Lower lobe of right lung (tissue), 2 donors: Measurements from ENCODE around the gene LSAMP. TPM values are rescaled to one million over a fixed set of nuclear protein-coding genes. Genes with fewer than 3 reads are reported as not detected.

Experiments used
- ATAC-seq, 2 donors: fragments of 200-7000 bp; cut with Tn5 transposase; one replicate each; pipeline ENCODE4 v1.9.1; 2020 to 2022; ENCODE audit warnings: mild to moderate bottlenecking in 2 of 2, moderate library complexity in 2 of 2
- DNase-seq: peaks from one replicate; pipeline ENCODE4 v3.0.0-alpha.2; 2020
- H3K27ac ChIP-seq: fragments of 200-600 bp; one replicate; pipeline ENCODE4 v1.8.0; 2022
- H3K27me3 ChIP-seq: fragments of 200-600 bp; one replicate; pipeline ENCODE4 v1.8.0; 2022; ENCODE audit warnings: low read depth
- H3K36me3 ChIP-seq: fragments of 200-600 bp; one replicate; pipeline ENCODE4 v1.8.0; 2022; ENCODE audit warnings: mild to moderate bottlenecking
- H3K4me1 ChIP-seq: fragments of 200-600 bp; one replicate; pipeline ENCODE4 v1.8.0; 2022
- H3K4me3 ChIP-seq: fragments of 200-600 bp; one replicate; pipeline ENCODE4 v1.8.0; 2022; ENCODE audit warnings: mild to moderate bottlenecking
- H3K9me3 ChIP-seq: fragments of 200-600 bp; one replicate; pipeline ENCODE4 v1.8.0; 2022
- intact Hi-C: fragments of 100-400 bp; cut with DNase I; formaldehyde crosslinking; loops from one replicate; pipeline ENCODE4 v1.11.0; 2022
- total RNA-seq: library from RNA; stranded (reverse); fragmentation: NEBNext Ultra II Directional; extraction: Animal tissue kit (Norgen Biotek cat#: 25700); gene quantifications from one replicate; pipeline ENCODE4 v1.2.1, GENCODE V29; 2021
- TF ChIP-seq, protein P1 (sequence below): fragments of 200-600 bp; IDR thresholded peaks from one replicate; pipeline ENCODE4 v1.8.0; 2022; ENCODE audit warnings: antibody characterized with exemption, mild to moderate bottlenecking
- donor health status: DM: no; HTN: yes; CAD: no; lungs with severe emphysema.

LSAMP gene
- total RNA-seq, 1 donor from 2014 or later, result 20.1 TPM

GRCh38 chr3:116052602-116053001 is 392.7 kb downstream of the LSAMP start:
- Histone ChIP-seq H3K36me3 (no peaks in the 10 kb centered on the region), H3K4me3 (no peak overlapping the region), H3K27ac (no peak overlapping the region), H3K4me1 (no peaks in the 10 kb centered on the region), H3K27me3 (no peaks in the 10 kb centered on the region), H3K9me3 (no peaks in the 10 kb centered on the region)
- TF ChIP-seq, protein P1, sequence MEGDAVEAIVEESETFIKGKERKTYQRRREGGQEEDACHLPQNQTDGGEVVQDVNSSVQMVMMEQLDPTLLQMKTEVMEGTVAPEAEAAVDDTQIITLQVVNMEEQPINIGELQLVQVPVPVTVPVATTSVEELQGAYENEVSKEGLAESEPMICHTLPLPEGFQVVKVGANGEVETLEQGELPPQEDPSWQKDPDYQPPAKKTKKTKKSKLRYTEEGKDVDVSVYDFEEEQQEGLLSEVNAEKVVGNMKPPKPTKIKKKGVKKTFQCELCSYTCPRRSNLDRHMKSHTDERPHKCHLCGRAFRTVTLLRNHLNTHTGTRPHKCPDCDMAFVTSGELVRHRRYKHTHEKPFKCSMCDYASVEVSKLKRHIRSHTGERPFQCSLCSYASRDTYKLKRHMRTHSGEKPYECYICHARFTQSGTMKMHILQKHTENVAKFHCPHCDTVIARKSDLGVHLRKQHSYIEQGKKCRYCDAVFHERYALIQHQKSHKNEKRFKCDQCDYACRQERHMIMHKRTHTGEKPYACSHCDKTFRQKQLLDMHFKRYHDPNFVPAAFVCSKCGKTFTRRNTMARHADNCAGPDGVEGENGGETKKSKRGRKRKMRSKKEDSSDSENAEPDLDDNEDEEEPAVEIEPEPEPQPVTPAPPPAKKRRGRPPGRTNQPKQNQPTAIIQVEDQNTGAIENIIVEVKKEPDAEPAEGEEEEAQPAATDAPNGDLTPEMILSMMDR, result no peak
- ATAC-seq (no peak), DNase-seq (no peak)
- intact Hi-C loops, result no loop called here

DNA sequence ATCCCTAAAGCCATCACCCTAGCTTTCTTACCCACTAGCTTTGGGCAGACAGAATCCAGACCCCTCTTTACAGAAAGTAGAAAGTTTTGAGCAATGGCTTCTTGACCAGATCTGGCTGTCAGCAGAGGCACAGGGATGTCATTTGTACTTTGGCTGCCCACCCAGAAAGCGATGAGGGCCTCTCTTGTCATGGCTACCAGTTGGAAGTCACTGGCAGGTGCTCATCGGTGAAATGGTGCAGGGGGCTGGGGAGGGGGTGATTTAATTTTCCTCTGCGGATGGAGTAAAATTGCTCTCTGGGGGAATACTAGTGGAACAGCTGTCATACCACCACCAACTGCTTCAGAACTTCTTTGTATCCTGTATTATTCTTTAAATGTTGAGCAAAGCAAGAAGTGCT is 393.7 kb downstream of the LSAMP start:
- TF ChIP-seq, protein P1, result no peak

DNA sequence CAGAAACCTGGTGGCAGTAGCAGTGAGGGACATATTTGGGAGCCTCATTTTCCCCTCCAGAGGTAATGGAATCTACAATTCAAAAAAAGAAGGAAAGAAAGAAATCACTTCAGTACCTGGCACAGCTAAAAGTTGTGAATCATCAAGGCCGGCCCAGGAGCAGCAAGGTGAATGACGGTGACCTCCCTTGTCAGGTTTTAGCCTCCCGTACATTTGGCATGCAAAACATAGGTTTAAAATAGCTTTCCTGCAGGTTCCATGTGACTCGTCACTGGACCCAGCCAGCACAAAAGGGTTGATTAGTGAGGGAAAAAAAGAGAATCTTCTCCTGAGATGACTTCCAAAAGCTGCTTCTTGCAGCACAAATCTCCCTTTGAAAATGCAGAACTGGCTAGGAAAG is 394.2 kb downstream of the LSAMP start:
- intact Hi-C loops, result no loop called here
- H3K9me3 ChIP-seq, result no peaks in the 10 kb centered on the region
- no peaks in the 10 kb centered on the region for H3K27me3 ChIP-seq
- no peak for ATAC-seq
- H3K27ac ChIP-seq, result no peak overlapping the region
- no peak for DNase-seq
- H3K36me3 ChIP-seq, result no peaks in the 10 kb centered on the region
- no peak overlapping the region for H3K4me3 ChIP-seq
- H3K4me1 ChIP-seq, result no peaks in the 10 kb centered on the region
- TF ChIP-seq, protein P1, result no peak

More for the DNA sequence above, 393.7 kb downstream of the LSAMP start:
- H3K4me3 ChIP-seq, result no peak overlapping the region
- no peaks in the 10 kb centered on the region for H3K27me3 ChIP-seq
- intact Hi-C loops, result no loop called here
- DNase-seq (no peak), ATAC-seq (no peak)
- no peaks in the 10 kb centered on the region for H3K4me1 ChIP-seq
- H3K36me3 ChIP-seq, result no peaks in the 10 kb centered on the region
- no peaks in the 10 kb centered on the region for H3K9me3 ChIP-seq
- H3K27ac ChIP-seq, result no peak overlapping the region

GRCh38 chr3:116050311-116050915 is 394.9 kb downstream of the LSAMP start:
- intact Hi-C loops, result no loop called here
- no peak for ATAC-seq
- Histone ChIP-seq H3K27me3 (no peaks in the 10 kb centered on the region), H3K36me3 (no peaks in the 10 kb centered on the region), H3K27ac (no peak overlapping the region), H3K4me1 (no peaks in the 10 kb centered on the region), H3K9me3 (no peaks in the 10 kb centered on the region), H3K4me3 (no peak overlapping the region)
- no peak for DNase-seq
- TF ChIP-seq, protein P1, result no peak

DNA sequence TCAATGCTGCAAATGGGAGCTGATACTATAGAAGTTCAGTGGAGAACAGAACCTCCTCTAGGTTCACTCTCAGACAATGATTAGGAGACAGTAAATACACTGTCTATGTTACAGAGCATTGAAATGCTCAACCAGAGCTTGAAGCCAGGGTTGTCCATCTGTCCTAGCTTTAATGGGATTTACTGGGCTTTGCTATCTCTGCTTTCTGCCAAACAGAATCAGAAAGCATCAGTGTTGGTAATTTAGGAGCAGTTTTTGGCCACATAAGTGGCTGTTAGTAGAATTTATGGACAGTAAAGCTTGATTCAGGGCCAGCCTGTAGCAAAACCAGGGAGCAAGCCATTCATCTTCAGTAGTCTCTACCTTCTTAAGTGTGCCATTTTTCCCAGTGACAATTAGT is 396.3 kb downstream of the LSAMP start:
- no peaks in the 10 kb centered on the region for H3K9me3 ChIP-seq
- intact Hi-C loops, result no loop called here
- no peaks in the 10 kb centered on the region for H3K36me3 ChIP-seq
- H3K4me1 ChIP-seq, result no peaks in the 10 kb centered on the region
- TF ChIP-seq, protein P1, result no peak
- ATAC-seq, result no peak
- no peaks in the 10 kb centered on the region for H3K27me3 ChIP-seq
- H3K4me3 ChIP-seq, result no peak overlapping the region
- no peak for DNase-seq
- H3K27ac ChIP-seq, result no peak overlapping the region
